Smooth muscle cell of the brain vasculature (primary cell): Measurements from ENCODE around the gene AHNAK.
"Not testable (repeated sequence)": the region's sequence is repeated elsewhere in the genome, so short reads cannot be mapped to it uniquely, and the experiment has no call there.

Source experiments
- DNase-seq: peaks from one replicate; pipeline ENCODE4 v3.0.0-alpha.2; 2012; ENCODE audit warnings: low read depth, low spot score

The AHNAK gene, protein sequence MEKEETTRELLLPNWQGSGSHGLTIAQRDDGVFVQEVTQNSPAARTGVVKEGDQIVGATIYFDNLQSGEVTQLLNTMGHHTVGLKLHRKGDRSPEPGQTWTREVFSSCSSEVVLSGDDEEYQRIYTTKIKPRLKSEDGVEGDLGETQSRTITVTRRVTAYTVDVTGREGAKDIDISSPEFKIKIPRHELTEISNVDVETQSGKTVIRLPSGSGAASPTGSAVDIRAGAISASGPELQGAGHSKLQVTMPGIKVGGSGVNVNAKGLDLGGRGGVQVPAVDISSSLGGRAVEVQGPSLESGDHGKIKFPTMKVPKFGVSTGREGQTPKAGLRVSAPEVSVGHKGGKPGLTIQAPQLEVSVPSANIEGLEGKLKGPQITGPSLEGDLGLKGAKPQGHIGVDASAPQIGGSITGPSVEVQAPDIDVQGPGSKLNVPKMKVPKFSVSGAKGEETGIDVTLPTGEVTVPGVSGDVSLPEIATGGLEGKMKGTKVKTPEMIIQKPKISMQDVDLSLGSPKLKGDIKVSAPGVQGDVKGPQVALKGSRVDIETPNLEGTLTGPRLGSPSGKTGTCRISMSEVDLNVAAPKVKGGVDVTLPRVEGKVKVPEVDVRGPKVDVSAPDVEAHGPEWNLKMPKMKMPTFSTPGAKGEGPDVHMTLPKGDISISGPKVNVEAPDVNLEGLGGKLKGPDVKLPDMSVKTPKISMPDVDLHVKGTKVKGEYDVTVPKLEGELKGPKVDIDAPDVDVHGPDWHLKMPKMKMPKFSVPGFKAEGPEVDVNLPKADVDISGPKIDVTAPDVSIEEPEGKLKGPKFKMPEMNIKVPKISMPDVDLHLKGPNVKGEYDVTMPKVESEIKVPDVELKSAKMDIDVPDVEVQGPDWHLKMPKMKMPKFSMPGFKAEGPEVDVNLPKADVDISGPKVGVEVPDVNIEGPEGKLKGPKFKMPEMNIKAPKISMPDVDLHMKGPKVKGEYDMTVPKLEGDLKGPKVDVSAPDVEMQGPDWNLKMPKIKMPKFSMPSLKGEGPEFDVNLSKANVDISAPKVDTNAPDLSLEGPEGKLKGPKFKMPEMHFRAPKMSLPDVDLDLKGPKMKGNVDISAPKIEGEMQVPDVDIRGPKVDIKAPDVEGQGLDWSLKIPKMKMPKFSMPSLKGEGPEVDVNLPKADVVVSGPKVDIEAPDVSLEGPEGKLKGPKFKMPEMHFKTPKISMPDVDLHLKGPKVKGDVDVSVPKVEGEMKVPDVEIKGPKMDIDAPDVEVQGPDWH (N-terminal part only)

DNA sequence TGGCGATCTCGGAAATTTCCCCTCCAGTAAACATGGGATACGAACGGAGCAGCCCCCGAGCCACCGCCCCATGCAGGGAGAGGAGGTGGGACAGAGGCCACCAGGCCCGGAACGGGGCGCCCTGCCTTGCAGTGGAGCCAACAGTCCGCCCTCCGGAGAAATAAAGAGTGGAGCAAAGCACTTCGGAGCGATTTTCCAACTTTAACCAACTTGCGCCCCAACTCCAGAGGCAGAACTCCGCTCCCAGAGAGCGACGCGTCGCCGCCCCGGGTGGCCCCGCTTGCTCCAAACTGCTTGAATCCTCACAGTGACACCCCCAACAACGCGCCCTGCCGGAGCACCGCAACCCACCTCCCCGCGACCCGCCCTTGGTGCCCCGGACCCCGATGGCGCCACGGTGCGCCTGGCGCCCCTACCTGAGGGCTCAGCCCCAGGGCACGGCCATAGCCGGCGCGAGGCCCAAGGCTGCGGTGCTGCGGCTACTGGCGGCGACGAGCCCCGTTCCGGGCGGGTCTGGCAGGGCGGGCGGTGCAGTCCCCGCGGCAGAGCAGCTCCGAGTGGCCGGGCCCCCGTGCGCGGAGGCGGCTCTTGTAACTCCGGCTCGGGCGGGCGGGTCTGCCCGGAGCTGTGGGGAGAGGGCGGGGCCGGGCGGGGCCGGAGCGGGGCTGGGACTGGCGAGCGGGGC, at the start of gene AHNAK:
TSS of gene AHNAK (minus strand) at position 563 of the 685 bp plus-strand sequence. CDS start 10,708 bp downstream, outside the sequence.
- DNase-seq = no peak

DNA sequence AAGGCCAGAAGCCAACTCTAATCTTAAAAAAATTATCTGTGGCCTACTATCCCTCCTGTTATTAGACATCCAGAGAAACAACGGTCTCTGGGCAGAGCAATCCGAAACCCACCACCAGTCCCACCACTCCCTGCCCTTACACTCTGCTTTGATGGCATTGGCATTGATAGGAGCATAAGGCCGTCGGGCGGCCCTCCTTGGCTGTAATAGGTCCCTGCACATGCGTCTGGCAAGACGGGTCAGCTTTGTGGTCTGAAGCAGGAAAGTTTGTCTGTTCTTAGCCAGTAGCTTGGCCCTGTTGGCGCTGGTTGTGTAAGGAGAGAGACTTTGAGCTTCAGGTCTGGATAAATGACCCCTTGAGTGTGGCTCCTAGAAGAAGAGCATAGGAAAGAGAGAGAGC, 48.5 kb upstream of the AHNAK start:
- DNase-seq = no peak

DNA sequence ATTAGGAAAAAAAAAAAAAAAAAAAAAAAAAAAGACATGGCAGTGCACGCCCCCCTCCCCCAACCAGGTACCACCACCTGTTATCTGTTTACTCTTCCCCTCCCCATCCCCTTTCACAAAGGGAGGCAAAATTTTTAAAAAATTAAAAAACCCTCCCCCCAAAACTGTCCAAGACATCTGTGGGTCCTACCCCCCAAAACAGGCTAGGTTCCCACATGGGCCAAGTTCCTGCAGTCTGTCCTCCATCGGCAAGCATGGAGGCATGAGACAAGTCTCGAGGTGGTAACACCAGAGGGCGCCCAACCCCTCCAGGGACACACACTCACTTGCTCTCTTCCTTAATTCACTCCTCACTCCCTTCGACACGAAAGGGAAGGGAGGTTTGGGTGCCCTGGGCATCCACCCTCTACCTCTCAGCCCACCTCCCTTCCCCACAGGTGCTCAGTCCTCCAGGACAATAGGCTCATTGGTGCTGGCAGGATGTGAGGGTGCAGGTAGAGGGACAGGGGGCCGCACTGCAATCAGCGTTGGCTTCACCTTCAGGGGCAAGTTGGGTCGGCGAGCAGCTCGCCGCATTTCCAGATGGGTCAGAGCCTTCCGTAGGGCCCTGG, 46.9 kb upstream of the AHNAK start:
- no peak for DNase-seq

DNA sequence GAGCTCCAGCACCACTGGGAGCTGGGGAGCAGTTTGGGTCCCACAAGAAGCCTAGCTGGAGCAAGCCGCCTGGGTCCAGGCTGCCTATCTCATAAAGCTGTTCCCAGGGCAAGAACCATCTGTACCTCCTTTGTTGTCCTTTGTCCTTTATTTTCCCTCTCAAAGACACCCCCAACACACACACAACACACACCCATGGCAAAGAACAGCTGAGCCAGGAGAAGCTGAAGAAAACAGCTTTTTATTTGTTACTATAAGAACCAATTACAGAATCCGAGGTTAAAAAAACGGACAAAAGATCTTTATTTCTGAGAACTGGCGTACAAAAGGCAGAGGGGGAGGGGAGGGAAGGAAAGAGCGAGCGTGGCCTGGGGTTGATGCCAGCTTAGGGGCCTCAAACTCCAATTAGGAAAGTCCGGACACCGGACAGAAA, 46.4 kb upstream of the AHNAK start:
- DNase-seq = no peak

DNA sequence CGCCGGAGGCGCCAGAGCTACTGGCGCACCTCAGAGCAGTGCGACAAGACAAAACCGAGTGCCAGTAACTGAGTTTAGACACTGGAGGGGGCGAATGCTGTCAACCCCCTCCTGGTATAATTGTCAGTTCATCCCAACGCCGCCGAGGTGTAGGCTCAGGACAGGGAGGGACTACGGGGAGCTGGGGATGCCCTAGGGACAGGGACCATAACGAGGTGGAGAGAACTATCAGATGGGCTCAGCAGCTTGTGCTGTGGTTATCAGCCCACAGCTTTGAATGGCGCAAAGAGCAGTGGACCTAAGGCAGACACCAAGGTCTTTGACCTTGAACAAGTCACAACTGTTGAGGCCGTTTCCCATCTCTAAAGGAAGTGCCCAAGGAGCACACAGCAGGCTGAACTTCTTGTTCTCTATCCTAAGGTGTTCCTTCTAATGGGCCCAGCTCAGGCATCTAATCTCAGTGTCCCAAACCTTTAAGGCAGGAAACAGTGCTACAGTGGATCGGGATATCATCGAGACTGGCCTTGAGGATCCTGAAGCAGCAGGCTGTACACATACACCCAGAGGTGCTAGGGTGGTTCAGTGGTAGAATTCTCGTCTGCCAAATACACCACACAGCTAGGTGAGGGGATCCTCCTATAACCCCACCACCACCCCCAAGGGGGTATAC, 45.7 kb upstream of the AHNAK start:
- no peak for DNase-seq

DNA sequence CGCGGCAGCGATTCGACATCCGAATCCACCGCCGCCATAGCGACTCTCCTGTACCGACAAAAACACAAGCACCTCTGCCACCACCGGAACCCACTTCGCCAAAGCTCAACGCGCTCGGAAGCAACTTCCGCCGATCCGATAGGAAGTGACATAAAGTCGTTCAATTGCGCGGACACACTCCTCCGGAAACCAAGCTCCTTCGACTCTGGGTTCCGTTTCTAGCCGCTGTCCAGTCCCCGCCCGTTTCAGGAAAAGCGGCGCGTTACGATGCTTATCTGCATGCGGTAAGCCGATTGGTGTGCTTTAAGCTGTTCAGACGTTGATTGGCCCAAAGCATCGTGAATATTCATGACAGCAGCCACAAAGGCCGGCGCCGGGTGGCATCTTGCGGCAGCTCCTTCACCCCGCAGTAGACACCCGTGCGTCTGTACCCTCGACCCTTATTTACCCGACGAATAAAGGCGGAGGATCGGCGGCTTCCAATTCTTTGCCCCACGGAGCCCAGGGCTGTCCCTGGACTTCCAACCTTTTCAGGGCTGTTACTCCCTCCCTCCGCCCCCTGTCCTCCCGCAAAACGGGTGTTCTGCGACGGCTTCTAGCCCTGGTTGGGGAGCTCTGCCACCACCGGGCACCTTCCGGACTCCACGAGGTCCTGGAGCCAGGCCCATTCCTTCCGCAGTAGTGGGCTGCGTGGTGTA, 45.0 kb upstream of the AHNAK start, which contains the start of gene TUT1:
TSS of gene TUT1 (minus strand) at position 76 of the 698 bp plus-strand sequence. CDS start at position 38, 38 bp downstream.
- peak; percentile 97 for DNase-seq

DNA sequence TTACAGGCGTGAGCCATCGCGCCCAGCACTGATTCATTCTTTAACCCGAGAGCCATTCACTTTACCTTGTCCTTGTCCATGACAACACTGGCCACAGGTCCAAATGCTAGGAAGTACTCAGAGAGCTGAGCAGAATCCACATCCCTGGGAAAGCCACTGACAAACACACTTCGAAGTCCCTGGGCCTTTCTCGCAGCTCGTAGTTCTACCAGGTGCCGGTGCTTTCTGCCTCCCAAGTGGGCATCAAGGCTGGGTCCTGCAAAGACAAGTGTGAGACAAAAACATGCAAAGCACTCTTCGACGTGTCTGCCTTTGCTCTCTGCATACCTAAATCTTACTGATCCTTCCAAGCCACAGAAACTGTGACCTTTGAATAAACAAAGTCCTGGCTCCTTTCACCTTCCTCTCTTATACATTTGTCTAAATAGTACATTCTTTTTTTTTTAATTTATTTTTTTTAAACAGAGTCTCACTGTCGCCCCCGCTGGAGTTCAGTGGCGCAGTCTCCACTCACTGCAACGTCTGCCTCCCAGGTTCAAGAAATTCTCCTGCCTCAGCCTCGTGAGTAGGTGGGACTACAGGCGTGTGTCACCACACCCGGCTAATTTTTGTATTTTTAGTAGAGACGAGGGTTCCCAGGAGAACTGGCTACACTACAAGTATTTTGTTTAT, 42.5 kb upstream of the AHNAK start:
- no peak for DNase-seq

DNA sequence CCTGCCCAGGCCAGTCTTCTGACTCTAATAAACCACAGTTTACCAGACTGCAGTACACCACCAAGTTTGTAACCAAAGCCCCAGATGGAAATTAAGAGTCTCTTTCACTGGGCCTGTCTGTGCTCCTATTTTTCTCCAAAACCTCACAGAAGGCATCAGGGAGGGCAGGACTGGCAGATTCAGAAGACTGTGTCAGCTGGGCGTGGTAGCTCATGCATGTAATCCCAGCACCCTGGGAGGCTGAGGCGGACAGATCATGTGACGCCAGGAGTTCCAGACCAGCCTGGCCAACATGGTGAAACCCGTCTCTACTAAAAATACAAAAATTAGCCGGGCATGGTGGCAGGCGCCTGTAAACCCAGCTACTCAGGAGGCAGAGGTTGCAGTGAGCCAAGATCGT, 38.8 kb upstream of the AHNAK start:
- not testable (repeated sequence) for DNase-seq

DNA sequence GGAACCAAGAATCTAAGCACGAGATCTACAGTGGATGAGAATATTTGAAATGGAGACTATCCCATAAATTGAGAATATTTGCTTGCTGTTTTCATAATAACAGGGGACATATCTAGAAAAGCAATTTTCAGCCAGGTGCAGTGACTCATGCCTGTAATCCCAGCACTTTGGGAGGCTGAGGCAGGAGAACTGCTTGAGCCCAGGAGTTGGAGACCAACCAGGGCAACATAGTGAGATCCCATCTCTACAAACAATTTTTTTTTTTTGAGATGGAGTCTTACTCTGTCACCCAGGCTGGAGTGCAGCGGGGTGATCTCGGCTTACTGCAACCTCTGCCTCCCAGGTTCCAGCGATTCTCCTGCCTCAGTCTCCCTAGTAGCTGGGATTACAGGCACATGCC, 35.1 kb upstream of the AHNAK start:
- not testable (repeated sequence) for DNase-seq

DNA sequence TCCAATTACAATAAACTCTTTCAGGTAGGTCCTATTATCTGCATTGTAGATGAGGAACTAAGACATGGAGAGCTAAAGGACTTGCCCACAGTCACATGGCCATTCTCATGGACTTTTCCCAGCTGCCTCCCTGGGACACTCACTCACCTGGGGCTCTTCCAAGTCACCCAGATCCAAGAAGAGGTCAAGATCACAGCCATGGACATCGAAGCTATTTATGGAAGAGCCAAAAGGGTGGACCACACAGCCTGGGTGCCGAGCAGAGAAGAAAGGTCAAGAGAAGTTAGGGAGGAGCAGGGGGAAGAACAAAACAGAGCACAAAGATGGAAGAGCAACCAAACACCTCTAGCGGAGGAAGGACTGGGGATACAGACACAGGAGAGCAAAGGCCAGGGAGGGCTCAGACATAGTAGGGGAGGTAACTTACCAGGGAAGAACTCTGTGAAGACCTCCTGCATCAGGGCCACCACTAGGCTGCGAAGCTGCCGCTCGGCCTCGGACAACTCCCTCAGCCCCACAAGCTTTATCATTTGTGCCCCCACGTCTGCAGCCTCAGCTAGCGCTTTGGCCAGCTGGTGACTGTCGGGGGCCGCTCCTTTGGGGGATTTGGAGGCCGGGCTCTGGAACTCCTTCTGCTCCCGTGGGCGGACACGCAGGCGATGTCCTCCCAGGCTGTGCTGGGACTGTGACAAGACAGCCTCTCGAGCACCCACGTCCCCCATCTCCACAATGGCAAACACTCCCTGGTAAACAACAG, 34.5 kb upstream of the AHNAK start:
- no peak for DNase-seq

DNA sequence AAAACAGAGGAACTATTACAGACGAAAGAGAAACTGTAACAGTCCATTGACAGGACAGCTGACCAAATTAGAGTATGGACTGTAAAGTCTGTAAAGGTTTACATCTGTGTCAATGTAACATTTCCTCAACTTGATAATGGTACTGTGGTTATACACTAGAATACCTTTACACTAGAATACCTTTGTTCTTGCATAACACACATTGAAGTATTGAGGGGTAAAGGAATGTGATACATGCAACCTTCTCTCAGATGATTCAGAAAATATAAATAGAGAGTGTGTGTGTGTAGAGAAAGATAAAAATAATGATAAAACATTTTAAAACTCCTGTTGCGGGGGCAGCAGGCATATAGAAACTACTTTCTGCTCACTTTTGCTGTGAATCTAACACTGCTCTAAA, 32.6 kb upstream of the AHNAK start:
- no peak for DNase-seq

DNA sequence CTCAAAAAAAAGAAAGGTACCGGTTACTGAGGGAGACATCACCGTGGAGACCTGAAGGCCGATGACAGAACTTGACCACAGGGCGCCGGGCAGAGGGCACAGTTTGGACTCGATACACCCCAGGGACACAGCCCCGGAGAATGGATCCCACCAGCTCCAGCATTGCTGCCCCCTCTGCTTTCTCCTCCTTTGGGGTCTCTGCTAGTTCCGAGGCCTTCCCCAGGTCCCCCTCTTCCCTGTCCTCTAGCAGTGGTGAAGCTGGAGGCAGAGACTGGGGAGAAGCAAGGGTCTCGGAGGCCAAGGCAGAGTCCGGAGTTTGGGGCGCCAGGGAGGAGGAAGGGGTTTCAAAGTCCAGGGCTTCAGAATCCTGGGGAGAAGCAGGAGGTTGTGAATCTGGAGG, 31.9 kb upstream of the AHNAK start:
- DNase-seq = no peak

DNA sequence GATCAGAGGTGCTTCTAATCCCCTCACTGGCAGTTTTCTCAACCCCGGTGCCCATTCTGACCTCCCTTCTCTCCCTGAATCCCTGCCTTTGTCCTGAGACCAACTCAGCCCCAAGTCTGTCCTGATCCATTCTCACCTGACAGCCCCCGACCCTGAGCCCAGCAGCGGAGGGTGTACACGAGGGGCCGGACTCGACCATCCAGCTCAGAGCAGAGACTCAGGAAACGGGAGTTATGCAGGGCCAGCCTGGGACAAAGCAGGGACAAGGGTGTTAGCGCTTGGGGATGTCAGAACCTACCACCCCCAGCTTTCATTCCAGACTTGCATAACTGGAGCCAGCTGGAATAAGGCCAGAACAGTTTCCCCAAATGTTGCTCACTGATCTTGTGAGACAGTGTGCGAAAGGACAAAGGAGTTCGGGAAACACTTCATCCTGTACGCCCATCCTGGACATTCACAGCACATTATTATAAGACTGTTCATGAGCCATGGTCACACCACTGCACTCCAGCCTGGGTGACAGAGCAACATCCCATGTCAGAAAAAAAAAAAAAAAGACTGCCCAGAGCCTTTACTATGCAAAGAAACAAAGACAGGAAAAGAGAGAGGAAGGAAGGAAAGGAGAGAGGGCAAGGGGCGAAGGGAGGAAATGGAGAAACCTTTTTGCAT, 30.6 kb upstream of the AHNAK start:
- no peak for DNase-seq

DNA sequence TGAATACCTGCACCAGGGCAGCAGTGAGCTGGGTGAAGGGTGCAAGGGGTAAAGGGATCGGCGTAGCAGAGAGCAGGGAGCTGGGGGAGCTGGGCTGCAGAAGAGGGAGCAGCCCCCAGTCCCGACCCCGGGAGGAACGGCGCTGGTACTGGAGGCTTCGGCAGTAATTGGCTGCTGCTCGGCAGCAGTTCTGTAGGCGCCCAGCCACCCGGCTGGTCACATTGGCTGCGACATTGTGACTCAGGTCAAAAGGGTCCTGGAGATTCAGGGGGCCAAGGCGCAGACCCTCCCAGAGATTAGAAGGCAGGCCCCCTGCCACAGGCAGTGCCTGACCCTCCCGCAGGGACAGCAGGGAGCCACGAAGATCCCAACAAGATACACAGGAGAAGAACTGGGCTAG, 29.2 kb upstream of the AHNAK start:
- no peak for DNase-seq

DNA sequence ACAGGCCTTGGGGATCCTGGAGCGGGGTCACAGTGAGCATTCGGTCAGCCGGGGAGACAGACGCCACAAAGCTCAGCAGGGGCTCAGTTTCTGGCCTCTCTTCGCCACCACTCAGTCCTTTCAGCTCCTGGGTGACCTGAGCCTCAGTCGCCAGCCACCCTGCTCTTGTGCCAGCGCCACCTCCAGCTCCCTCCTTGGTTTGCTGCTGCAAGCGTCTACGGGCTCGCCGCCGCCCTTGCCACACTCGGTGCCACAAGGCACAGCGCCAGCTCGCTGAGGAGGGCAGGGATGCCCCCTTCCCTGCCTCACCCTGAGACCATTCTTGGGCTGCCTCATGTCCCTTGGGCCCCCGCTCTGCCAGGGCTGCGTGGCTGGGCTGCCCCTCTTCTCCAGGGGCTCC, 28.6 kb upstream of the AHNAK start:
- DNase-seq = no peak

DNA sequence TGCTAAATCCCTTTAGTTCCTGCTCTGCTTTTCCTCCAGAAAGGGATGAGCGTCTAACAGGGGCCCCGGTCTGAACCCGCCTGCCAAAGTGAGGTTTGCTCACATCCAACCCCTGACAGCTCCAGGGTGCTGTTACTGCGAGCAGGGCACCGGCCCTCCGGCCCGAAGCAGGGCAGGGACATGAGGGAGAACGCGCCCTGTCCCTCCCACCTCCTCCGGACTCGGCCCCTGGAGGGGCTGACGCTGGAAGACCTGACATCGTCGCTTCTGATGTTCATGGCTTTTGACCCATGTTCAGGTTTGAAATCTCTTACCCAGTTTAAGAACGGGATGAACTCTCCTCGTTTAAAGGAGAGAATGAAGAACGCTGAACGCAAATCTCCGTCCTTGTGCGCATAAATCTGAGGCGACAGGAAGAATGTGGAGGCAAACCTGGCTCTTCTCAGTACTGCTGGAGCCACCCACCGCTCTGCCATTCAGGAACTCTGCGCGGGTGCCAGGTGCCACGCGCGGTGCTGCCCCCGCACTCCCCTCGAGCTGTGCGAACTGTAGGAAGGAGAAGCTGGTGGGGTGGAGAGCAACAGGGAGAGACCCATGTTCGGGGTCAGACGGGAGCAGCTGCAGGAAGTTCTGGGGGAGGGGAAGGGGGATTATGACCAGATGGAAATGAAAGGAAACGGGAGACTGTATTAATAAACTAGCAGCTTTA, 27.9 kb upstream of the AHNAK start:
- no peak for DNase-seq
